ENCODE measurements around the gene PADI4.

Gene PADI4

GRCh38 chr1:17286646-17287045 lies 21.4 kb upstream of the PADI4 start:
- no peak for DNase-seq

DNA sequence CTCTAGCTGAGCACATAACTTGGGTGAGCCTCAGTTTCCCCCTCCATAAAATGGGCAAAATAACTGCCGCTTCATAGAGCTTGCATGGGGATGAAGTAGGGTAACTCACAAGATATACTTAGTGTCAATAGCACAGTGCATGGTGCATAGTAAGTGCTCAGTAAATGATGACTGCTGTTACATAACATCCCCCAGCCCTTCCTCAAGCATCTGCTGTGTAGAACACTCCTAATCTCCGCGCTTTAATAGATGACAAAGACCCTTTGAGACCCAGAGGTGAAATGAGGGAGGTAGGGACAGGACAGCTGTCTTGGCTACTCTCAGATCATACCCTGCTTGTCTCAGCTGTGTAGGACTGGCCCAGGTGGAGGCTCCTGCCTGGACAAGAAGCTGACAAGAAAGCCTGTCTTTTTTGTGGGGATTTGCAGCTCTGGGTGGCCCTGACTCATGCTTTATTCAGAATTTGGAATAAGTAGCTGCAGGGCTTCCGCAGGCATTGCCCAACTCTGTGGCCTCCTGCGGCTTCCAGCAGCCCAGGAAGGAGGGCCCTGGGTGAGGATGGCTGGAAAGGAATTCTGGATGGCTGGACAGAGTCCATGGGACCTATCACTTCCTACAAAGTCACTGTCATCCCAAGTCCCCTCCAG lies 20.7 kb upstream of the PADI4 start:
- DNase-seq: no peak

- no peak for DNase-seq
Observed at GRCh38 chr1:17289721-17290120, 18.3 kb upstream of the PADI4 start.

DNA sequence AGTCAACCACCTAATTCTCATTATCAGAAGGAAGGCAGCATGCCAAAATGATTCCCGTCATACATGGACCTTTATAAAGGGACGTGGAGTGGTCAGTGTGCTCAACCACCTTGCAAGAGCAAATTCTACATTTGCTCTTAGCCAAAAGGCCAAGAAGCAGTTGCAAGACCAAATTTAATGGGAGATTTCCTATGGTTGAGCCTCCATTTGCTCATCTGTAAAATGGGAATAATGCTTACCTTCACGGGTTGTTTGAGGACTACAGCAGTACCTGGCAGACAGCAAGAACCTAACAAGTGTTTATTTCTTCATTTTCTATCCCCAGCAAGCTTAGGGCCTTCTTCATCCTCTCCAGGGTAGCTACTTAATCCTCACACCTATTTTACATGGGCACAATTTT lies 17.4 kb upstream of the PADI4 start:
- DNase-seq: no peak

- DNase-seq: no peak
Observed at GRCh38 chr1:17292299-17293160, 15.5 kb upstream of the PADI4 start.

DNA sequence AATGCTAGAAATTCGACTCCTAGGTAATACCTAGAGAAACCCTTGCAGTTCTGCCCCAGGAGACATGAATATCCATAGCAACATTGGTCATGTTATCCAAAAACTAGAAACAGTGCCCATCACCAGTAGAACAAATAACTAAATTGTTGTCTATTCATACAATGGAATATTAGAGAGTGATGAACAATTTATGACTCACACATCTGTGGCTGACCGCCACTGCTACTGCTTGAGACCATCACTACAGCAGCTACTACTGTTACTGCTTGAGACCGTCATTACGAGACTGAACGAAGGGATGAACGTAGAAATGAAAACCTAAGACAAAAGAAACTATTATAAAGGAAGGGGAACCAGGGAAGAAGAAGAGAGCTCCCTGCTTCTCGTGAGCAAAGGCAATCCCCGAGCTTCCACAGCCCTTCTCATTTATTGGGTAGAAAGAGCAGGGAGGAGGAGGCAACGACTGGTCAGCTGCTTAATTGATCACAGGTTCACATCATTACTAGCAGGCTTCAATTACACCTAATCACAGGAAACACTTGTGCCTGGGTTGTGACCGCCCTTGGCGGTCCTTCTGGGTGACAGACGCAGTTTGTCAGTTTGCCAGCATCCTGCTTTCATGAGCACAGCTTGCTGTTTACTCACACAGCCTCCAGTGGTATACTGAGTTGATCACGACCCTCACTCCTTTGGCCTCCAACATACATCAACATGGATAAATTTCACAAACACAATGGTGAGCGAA lies 14.1 kb upstream of the PADI4 start:
- no peak for DNase-seq

DNA sequence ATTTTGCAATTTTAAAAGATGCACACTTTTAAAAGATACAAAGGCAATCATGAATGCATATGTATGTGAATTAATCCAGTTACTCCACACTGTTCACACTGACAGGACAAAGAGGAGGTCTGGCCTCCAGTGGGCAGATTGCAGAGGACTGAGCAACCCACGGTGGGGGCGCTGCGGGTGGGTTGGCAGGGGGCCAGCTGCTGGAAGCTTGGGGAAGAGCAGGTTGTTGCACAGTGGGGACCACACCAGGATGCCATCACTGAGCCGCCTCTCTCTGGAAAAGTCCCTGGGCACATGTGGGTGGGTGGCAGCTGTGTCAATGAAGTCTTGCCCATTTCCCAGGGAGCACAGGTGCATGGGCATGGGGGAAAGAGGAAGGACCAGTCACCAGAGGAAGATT lies 12.7 kb upstream of the PADI4 start:
- no peak for DNase-seq

DNA sequence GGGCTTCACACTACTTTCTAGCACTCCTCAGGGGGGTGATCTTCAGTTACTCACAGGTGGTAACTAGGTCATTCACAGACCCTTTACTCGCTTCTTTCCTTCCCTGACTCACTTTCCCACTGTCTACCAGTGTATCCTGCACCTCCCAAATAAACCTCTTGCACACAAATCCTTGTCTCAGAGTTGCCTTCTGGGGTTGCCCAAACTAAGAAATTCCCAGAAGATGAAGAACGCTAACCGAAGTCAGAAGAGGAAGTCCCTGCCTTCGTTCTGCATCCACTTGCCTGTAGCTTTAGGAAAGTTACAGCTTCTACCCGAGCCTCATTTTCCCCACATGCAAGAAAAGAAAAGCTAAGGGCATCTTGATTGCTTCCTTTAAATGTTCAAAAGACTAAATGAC lies 11.9 kb upstream of the PADI4 start:
- no peak for DNase-seq

DNA sequence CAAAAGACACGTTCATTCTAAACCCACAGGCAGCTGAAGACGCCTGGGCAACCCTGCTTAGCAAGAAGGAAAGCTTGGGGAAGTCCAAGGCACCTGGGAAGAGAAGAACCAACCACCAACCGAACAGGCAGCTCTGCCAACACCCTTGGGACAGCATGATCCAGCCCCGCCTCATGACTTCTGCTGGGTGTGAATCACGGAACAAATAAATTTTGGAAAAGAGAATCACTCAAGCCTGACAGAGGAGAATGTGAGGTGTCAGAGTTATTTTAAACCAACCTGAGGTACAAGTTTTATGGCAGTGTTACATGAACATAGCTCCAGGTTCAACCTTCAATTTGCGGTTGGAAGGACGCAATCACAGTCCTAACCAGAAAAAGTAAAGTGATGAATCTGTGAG lies 10.0 kb upstream of the PADI4 start:
- DNase-seq: no peak

GRCh38 chr1:17301767-17302166 lies 6.2 kb upstream of the PADI4 start:
- DNase-seq: no peak

GRCh38 chr1:17304151-17304825 lies 3.7 kb upstream of the PADI4 start:
- no peak for DNase-seq

GRCh38 chr1:17304826-17305175 lies 3.2 kb upstream of the PADI4 start:
- DNase-seq: no peak

DNA sequence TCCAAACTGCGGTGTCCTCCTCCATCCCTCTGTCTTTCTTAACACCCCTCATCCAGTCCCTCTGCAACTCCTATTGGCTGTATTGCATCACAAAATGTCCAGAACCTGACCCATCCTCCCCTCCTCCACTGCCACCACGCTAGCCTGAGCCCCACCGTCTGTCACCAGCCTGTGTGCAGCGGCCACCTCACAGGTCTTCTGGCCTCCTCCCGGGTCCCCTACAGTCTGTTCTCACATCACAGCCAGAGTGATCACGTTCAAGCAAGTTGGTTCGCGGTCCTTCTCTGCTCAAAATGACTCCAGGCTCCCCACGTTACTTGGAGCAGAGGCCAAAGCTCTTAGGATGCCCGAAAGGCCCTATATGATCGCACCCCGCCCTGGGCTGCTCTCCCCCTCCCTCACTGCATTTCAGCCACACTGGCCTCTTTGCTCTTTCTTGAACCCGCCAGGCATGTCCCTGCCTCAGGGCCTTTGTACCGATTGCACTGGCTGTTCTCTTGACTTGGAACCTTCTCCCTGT lies 2.4 kb upstream of the PADI4 start:
- no peak for DNase-seq

DNA sequence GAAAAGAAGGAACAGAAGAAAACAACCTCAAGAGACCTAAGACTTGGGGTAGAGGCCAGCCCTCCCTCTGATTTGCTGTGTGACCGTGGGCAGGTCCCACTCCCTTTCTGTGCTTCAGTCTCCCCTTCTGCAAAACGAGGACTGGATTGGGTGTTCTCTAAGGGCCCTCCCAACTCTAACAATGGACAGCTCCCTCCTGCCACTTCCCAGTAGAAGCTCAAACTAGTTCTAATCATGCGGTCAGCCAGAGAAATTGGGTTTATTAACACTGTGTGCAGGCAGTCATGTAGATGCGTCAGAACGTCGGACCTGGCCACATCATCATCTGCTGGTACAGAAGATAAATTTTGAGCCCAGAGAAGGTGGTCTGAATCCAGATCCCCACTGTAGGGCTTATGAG lies 1.6 kb upstream of the PADI4 start:
- no peak for DNase-seq

- DNase-seq: no peak
Observed at GRCh38 chr1:17306921-17307320, 1.1 kb upstream of the PADI4 start.

DNA sequence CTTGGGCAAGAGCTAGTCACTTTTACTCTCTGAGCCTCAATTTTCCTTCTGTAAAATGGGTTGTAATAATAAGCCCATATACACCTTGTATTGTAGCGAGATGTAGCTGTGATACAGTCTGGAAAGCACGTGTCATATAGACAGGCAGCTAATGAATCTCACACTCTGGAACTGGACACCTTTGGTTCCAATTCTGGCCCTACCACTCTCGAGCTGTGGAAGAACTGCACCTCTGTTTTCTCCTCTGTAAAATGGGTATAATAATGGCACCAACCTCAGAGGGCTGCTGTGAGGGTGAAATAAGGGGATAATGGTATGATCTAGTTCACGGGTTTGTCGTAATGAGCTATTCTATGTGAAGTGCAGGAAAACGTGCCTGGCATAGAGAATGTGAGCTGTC lies 668 bp upstream of the PADI4 start:
- DNase-seq: no peak

GRCh38 chr1:17308593-17308992 lies 596 bp downstream of the PADI4 start:
- no peak for DNase-seq

DNA sequence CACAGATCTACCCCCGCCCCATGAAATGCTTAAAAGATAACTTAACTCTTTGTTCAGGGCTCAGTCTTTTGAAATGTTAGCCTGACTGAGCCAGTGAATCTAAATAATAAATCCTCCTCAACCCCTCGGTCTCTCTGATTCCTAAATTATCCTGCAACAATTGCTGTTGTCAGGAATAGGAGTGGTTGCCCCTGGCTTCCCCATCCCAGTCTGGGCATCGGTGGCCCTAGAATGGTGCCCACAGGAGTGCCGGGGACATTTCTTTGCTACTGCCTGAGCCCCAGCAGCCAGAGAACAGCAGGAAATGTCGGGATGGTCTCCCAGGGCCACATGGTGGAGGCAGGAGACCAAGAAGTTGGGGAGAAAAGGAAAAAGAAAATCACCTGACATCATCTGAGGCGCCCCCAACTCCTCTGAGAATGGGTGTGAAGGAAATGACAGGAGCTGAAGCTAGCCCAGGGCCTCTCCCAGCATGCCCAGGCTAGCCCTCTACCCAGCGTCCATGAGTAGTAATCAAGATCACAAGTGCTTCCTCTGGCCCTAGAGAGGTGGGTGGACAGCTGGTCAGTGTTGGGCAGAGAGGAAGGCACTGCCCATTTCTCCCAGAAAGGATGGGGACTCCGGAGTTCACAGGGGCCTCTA lies 1.6 kb downstream of the PADI4 start:
- DNase-seq: no peak

- DNase-seq: no peak
Observed at GRCh38 chr1:17310068-17310640, 2.2 kb downstream of the PADI4 start.

- DNase-seq: no peak
Observed at GRCh38 chr1:17313530-17314309, 5.7 kb downstream of the PADI4 start.

- DNase-seq: no peak
Observed at GRCh38 chr1:17314491-17314971, 6.5 kb downstream of the PADI4 start.

All from activated CD8-positive, alpha-beta memory T cell treated with anti-CD3 and anti-CD28 coated beads, Interleukin-2, amount 50 U/mL, for 4 hours (primary cell).